HEK293T (cell line): ENCODE data around the gene SPATA32.

Experiments
- BHLHE40 ChIP-seq: fragments of 450-650 bp; IDR thresholded peaks from 2 replicates; pipeline ENCODE4 v1.6.1; 2016; ENCODE audit warnings: mild to moderate bottlenecking, moderate library complexity, borderline replicate concordance
- CTBP1 ChIP-seq: fragments of 450-650 bp; IDR thresholded peaks from 2 replicates; pipeline ENCODE4 v1.6.1; 2016; ENCODE audit warnings: borderline replicate concordance
- ELF4 ChIP-seq: fragments of 450-650 bp; IDR thresholded peaks from 2 replicates; pipeline ENCODE4 v1.6.1; 2017; ENCODE audit warnings: antibody characterized with exemption
- FOXA1 ChIP-seq: fragments of 450-650 bp; IDR thresholded peaks from 2 replicates; pipeline ENCODE4 v1.6.1; 2016; ENCODE audit warnings: mild to moderate bottlenecking
- FOXK2 ChIP-seq: fragments of 450-650 bp; IDR thresholded peaks from 2 replicates; pipeline ENCODE4 v1.6.1; 2016; ENCODE audit warnings: mild to moderate bottlenecking
- FOXM1 ChIP-seq: fragments of 450-650 bp; IDR thresholded peaks from 2 replicates; pipeline ENCODE4 v1.6.1; 2017; ENCODE audit warnings: mild to moderate bottlenecking, borderline replicate concordance
- NFRKB ChIP-seq: fragments of 450-650 bp; IDR thresholded peaks from 2 replicates; pipeline ENCODE4 v1.6.1; 2016; ENCODE audit warnings: mild to moderate bottlenecking, moderate library complexity
- SP1 ChIP-seq: fragments of 450-650 bp; IDR thresholded peaks from 2 replicates; pipeline ENCODE4 v1.6.1; 2017
- TARDBP ChIP-seq: fragments of 450-650 bp; IDR thresholded peaks from 2 replicates; pipeline ENCODE4 v1.6.1; 2016
- ZNF384 ChIP-seq: fragments of 450-650 bp; IDR thresholded peaks from 2 replicates; pipeline ENCODE4 v1.6.1; 2016

DNA sequence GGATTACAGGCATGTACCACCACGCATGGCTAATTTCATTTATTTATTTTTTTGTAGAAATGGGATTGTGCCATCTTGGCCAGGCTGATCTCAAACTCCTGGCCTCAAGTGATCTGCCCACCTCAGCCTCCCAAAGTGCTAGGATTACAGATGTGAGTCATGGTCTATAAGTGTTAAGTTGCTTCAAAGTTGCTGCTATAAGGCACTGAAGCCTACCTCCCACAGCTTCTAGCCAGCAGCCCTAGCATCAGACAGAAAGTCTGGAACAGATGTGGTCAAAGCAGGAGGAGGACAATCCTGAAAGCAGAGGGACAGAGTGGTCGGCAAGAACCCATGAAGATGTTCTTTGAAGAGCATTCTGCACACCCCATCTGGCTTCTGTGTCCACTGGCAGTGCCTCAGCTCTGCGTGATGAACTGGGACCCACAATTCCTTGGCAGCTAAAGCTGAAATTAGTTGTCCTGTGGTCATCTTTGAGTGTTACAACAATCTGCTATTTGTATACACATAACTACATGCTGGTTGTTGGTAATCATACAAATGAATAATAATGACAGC lies 43.7 kb upstream of the SPATA32 start:
- no peak for TF ChIP-seq TARDBP
- TF ChIP-seq CTBP1: no peak
- TF ChIP-seq FOXK2: no peak
- no peak for TF ChIP-seq SP1
- TF ChIP-seq FOXM1: no peak
- TF ChIP-seq FOXA1: no peak
- TF ChIP-seq BHLHE40: no peak
- no peak for TF ChIP-seq NFRKB
- TF ChIP-seq ZNF384: no peak
- no peak for TF ChIP-seq ELF4
